ENCODE results near the gene CCDC85C. TPM values are rescaled to one million over a fixed set of nuclear protein-coding genes. Genes with fewer than 3 reads are reported as not detected.
A peak's percentile ranks its signal among the peaks of the same experiment; 100 is the strongest.

Gene CCDC85C
- total RNA-seq, 1 experiment from 2014 or later: 35.8 TPM

DNA sequence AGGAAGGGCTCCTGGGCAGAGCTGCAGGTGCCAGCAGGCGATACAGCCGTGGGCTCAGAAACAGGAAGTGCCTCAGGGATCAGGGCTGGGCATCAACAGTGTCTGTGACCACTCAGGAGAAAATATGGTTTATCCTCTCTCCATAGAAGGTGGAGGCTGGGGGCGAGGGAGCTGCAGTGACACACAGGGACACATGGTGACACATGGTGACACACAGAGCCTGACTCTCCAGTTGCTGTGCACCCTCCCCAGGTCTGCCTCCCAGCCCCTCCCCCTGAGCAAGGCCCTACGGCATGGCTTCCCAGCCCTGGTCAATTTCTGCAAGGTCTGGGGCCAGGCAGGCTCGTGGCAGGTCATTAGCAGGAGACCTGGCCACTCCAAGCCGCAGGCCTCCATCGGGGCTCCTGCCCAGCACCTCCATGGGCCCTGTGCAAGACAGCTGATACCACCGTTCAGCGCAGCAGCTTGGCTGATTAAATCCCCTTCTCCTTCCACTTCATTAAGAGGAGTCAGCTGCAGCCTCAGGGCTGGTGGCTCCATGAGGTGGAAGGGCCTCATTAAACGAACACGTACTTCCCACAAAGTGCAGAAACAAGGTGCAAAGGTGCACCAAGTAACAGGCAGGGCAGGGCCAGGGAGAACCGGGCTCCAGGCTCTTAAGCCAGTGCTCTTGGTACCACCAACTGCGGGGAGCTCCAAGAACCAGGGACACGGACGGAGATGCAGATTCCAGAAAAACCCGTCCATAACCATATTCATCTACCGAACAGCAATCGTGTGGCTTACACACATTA is 62.1 kb downstream of the CCDC85C start:
- Mint-ChIP-seq H3K27me3 (ENCODE audit: low read depth) (no peaks in the 10 kb centered on the region; the same call in 1 of the 2 replicates), H3K4me1 (peaks cover 59% of the 10 kb centered on the region), H3K36me3 (no peaks in the 10 kb centered on the region), H3K4me3 (no peak overlapping the region), H3K9me3 (no peaks in the 10 kb centered on the region), H3K27ac (peak overlapping the region; percentile 63; the same call in 1 of the 2 replicates)
- ATAC-seq (no peak), DNase-seq (ENCODE audit: low spot score) (no peak)
- TF ChIP-seq, protein P1, sequence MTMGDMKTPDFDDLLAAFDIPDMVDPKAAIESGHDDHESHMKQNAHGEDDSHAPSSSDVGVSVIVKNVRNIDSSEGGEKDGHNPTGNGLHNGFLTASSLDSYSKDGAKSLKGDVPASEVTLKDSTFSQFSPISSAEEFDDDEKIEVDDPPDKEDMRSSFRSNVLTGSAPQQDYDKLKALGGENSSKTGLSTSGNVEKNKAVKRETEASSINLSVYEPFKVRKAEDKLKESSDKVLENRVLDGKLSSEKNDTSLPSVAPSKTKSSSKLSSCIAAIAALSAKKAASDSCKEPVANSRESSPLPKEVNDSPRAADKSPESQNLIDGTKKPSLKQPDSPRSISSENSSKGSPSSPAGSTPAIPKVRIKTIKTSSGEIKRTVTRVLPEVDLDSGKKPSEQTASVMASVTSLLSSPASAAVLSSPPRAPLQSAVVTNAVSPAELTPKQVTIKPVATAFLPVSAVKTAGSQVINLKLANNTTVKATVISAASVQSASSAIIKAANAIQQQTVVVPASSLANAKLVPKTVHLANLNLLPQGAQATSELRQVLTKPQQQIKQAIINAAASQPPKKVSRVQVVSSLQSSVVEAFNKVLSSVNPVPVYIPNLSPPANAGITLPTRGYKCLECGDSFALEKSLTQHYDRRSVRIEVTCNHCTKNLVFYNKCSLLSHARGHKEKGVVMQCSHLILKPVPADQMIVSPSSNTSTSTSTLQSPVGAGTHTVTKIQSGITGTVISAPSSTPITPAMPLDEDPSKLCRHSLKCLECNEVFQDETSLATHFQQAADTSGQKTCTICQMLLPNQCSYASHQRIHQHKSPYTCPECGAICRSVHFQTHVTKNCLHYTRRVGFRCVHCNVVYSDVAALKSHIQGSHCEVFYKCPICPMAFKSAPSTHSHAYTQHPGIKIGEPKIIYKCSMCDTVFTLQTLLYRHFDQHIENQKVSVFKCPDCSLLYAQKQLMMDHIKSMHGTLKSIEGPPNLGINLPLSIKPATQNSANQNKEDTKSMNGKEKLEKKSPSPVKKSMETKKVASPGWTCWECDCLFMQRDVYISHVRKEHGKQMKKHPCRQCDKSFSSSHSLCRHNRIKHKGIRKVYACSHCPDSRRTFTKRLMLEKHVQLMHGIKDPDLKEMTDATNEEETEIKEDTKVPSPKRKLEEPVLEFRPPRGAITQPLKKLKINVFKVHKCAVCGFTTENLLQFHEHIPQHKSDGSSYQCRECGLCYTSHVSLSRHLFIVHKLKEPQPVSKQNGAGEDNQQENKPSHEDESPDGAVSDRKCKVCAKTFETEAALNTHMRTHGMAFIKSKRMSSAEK (CRISPR knock-in tag; IDR thresholded peaks at IDR 0.05; ENCODE audit: borderline replicate concordance): no peak
- TF ChIP-seq MYBL2 (CRISPR knock-in tag; IDR thresholded peaks at IDR 0.05) (no peak), GTF2I (CRISPR knock-in tag; conservative IDR thresholded peaks at IDR 0.05) (no peak), ATF1 (CRISPR knock-in tag; IDR thresholded peaks at IDR 0.05) (no peak), NFYB (CRISPR knock-in tag; conservative IDR thresholded peaks at IDR 0.05; ENCODE audit: low read depth) (no peak), ZBTB21 (CRISPR knock-in tag; IDR thresholded peaks at IDR 0.05; ENCODE audit: borderline replicate concordance) (no peak), SMAD3 (CRISPR knock-in tag; IDR thresholded peaks at IDR 0.05; ENCODE audit: borderline replicate concordance) (no peak), TEAD1 (CRISPR knock-in tag; IDR thresholded peaks at IDR 0.05) (no peak), ZNF219 (CRISPR knock-in tag; IDR thresholded peaks at IDR 0.05; ENCODE audit: borderline replicate concordance) (no peak), FOXP1 (CRISPR knock-in tag; IDR thresholded peaks at IDR 0.05; ENCODE audit: borderline replicate concordance) (no peak), RELA (CRISPR knock-in tag; IDR thresholded peaks at IDR 0.05; ENCODE audit: borderline replicate concordance) (no peak)
- TF ChIP-seq, protein P2, sequence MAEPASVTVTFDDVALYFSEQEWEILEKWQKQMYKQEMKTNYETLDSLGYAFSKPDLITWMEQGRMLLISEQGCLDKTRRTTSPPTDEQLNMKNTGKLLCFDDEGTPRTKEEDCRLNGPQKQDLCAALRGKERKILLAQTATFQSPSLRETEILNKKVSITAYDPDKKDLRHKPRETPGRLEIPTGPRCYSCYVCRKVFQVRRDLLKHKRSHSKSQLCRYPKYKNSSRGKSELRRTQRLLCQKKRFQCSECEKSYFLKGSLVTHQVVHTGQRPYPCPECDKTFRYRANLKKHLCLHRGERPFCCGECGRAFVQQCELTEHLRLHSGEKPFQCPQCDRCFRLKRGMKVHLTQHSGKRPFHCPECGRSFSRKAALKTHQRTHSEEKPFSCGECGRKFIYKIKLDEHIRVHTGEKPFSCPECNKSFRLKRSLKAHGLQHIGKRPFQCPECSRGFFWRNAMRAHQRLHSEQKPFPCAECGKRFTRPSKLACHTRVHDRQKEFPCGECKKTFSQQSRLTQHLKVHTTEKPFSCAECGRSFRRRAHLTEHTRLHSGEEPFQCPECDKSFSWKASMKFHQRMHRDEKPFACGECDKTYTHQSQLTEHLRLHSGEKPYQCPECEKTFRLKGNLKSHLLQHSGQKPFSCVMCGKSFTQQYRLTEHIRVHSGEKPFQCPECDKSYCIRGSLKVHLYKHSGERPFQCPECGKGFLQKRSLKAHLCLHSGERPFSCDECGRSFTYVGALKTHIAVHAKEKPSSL (CRISPR knock-in tag; conservative IDR thresholded peaks at IDR 0.05): no peak
- ChIA-PET POLR2A (no interaction called here), CTCF (no interaction called here)

- POLR2A ChIA-PET: no interaction called here
- H3K27me3 Mint-ChIP-seq (ENCODE audit: low read depth): no peaks in the 10 kb centered on the region; the same call in 1 of the 2 replicates
- DNase-seq (ENCODE audit: low spot score): no peak
- CTCF ChIA-PET: interaction anchor here (1.1 to 1.3 kb wide), 2 partner anchors 22 to 87 kb away, joined by 4 to 5 read pairs; no protein-coding TSS in a partner anchor
- H3K4me1 Mint-ChIP-seq: peaks cover 53% of the 10 kb centered on the region
- no peaks in the 10 kb centered on the region for H3K36me3 Mint-ChIP-seq
- no peak for ATAC-seq
- H3K4me3 Mint-ChIP-seq: no peak overlapping the region
- H3K27ac Mint-ChIP-seq: 0 out of 2 replicates have a peak overlapping the region, but pooled peaks have one; percentile 15
- no peaks in the 10 kb centered on the region for H3K9me3 Mint-ChIP-seq
- TF ChIP-seq ATF3 (CRISPR knock-in tag; conservative IDR thresholded peaks at IDR 0.05) (no peak), ZNF232 (CRISPR knock-in tag; IDR thresholded peaks at IDR 0.05) (no peak), AR (CRISPR knock-in tag; IDR thresholded peaks at IDR 0.05) (no peak), TCF7 (CRISPR knock-in tag; IDR thresholded peaks at IDR 0.05; ENCODE audit: low read depth) (no peak), ATF6 (CRISPR knock-in tag; IDR thresholded peaks at IDR 0.05) (no peak), GABPB1 (CRISPR knock-in tag; IDR thresholded peaks at IDR 0.05) (no peak)
- TF ChIP-seq, protein P3, sequence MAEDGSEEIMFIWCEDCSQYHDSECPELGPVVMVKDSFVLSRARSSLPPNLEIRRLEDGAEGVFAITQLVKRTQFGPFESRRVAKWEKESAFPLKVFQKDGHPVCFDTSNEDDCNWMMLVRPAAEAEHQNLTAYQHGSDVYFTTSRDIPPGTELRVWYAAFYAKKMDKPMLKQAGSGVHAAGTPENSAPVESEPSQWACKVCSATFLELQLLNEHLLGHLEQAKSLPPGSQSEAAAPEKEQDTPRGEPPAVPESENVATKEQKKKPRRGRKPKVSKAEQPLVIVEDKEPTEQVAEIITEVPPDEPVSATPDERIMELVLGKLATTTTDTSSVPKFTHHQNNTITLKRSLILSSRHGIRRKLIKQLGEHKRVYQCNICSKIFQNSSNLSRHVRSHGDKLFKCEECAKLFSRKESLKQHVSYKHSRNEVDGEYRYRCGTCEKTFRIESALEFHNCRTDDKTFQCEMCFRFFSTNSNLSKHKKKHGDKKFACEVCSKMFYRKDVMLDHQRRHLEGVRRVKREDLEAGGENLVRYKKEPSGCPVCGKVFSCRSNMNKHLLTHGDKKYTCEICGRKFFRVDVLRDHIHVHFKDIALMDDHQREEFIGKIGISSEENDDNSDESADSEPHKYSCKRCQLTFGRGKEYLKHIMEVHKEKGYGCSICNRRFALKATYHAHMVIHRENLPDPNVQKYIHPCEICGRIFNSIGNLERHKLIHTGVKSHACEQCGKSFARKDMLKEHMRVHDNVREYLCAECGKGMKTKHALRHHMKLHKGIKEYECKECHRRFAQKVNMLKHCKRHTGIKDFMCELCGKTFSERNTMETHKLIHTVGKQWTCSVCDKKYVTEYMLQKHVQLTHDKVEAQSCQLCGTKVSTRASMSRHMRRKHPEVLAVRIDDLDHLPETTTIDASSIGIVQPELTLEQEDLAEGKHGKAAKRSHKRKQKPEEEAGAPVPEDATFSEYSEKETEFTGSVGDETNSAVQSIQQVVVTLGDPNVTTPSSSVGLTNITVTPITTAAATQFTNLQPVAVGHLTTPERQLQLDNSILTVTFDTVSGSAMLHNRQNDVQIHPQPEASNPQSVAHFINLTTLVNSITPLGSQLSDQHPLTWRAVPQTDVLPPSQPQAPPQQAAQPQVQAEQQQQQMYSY (CRISPR knock-in tag; IDR thresholded peaks at IDR 0.05): no peak
These were observed 62.8 kb downstream of the CCDC85C start for GRCh38 chr14:99541211-99541610.
